NCI-H82 (cell line): Measurements from ENCODE around the gene GOT2.
A peak's percentile ranks its signal among the peaks of the same experiment; 100 is the strongest.
"Not testable (repeated sequence)": the region's sequence is repeated elsewhere in the genome, so short reads cannot be mapped to it uniquely, and the experiment has no call there.

Source experiments
- DNase-seq: peaks from one replicate; lab custom pipeline; 2025; lab: John Stamatoyannopoulos, UW

The GOT2 gene

GRCh38 chr16:58717994-58718393 lies 16.1 kb downstream of the GOT2 start:
- DNase-seq, result no peak

GRCh38 chr16:58716468-58716867 lies 17.6 kb downstream of the GOT2 start:
- DNase-seq, result no peak

GRCh38 chr16:58713742-58714141 lies 20.4 kb downstream of the GOT2 start:
- no peak for DNase-seq

GRCh38 chr16:58709333-58709732 lies 24.8 kb downstream of the GOT2 start:
- DNase-seq, result no peak

- no peak for DNase-seq
These were observed 35.0 kb downstream of the GOT2 start for GRCh38 chr16:58699151-58699550.

GRCh38 chr16:58695368-58695767 lies 38.7 kb downstream of the GOT2 start:
- DNase-seq, result no peak

- DNase-seq, result no peak
These were observed 41.7 kb downstream of the GOT2 start for GRCh38 chr16:58692450-58692849.

- DNase-seq, result peak; percentile 72
These were observed 47.0 kb downstream of the GOT2 start for GRCh38 chr16:58686985-58687706.

GRCh38 chr16:58685084-58685449 lies 49.0 kb downstream of the GOT2 start:
- DNase-seq, result no peak

- DNase-seq, result peak; percentile 86
These were observed 49.6 kb downstream of the GOT2 start, which contains the start of gene SLC38A7 for GRCh38 chr16:58684354-58685083. Gene SLC38A7, minus strand, starts transcription at chr16:58684770. Its CDS starts 4,644 bp downstream, at chr16:58680126.

GRCh38 chr16:58684001-58684353 lies 50.1 kb downstream of the GOT2 start:
- no peak for DNase-seq

- no peak for DNase-seq
These were observed 54.4 kb downstream of the GOT2 start for GRCh38 chr16:58679763-58680162.

GRCh38 chr16:58678716-58679115 lies 55.4 kb downstream of the GOT2 start:
- DNase-seq, result no peak

- no peak for DNase-seq
These were observed 55.8 kb downstream of the GOT2 start for GRCh38 chr16:58678269-58678668.

- DNase-seq, result no peak
These were observed 63.1 kb downstream of the GOT2 start for GRCh38 chr16:58670946-58671583.

GRCh38 chr16:58670177-58670576 lies 63.9 kb downstream of the GOT2 start:
- DNase-seq, result no peak

GRCh38 chr16:58665200-58665599 lies 68.9 kb downstream of the GOT2 start:
- no peak for DNase-seq

- peak; percentile 75 for DNase-seq
These were observed 72.8 kb downstream of the GOT2 start for GRCh38 chr16:58661199-58661830.

- not testable (repeated sequence) for DNase-seq
These were observed 74.2 kb downstream of the GOT2 start for GRCh38 chr16:58659911-58660310.

- no peak for DNase-seq
These were observed 75.3 kb downstream of the GOT2 start for GRCh38 chr16:58658796-58659211.
